ENCODE measurements around the gene NSA2.

The NSA2 gene

GRCh38 chr5:74810915-74811314 lies 43.9 kb downstream of the NSA2 start:
- peak; percentile 17 for DNase-seq (ENCODE audit: low spot score)
- no peak for FAIRE-seq

GRCh38 chr5:74816875-74817274 lies 49.8 kb downstream of the NSA2 start:
- FAIRE-seq (no peak), DNase-seq (ENCODE audit: low spot score) (no peak)

- FAIRE-seq = no peak
- DNase-seq (ENCODE audit: low spot score) = no peak
Observed at GRCh38 chr5:74822288-74822687, 55.2 kb downstream of the NSA2 start.

- FAIRE-seq = no peak
Observed at GRCh38 chr5:74829413-74829812, 62.4 kb downstream of the NSA2 start.

More at GRCh38 chr5:74829413-74829812, 62.4 kb downstream of the NSA2 start:
- no peak for DNase-seq (ENCODE audit: low spot score)

All from RCC 7860 (cell line).